ENCODE measurements around the gene MEGF6. TPM values are rescaled to one million over a fixed set of nuclear protein-coding genes. Genes with fewer than 3 reads are reported as not detected.
A peak's percentile ranks its signal among the peaks of the same experiment; 100 is the strongest.

The MEGF6 gene
- total RNA-seq, 1 experiment from 2014 or later: 14.3 TPM

DNA sequence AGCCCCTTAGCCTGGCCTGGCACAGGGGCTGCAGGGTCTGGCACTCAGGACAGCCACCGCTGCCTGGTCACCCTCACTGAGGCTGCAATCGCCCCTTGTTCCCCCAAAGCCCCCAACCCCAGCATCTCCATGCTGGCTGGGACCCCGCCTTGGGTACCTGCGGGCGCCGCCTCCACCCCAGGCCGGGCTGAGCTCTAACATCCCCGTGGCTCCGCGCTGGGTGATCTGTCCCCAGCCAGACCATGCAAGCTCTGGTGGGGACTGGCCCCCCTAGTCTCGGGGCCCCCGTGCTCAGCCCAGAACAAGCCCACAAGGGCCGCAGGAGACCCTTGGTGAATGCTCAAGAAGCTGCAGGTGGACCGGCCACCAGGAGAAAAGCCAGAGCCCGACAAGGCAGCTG is 62.4 kb downstream of the MEGF6 start:
- POLR2A ChIA-PET: interaction anchor here (0.7 to 0.9 kb wide), 2 partner anchors 17 to 45 kb away, joined by 3 read pairs; no protein-coding TSS in a partner anchor
- H3K27ac Mint-ChIP-seq (ENCODE audit: low read depth, unreplicated experiment): no peak overlapping the region

DNA sequence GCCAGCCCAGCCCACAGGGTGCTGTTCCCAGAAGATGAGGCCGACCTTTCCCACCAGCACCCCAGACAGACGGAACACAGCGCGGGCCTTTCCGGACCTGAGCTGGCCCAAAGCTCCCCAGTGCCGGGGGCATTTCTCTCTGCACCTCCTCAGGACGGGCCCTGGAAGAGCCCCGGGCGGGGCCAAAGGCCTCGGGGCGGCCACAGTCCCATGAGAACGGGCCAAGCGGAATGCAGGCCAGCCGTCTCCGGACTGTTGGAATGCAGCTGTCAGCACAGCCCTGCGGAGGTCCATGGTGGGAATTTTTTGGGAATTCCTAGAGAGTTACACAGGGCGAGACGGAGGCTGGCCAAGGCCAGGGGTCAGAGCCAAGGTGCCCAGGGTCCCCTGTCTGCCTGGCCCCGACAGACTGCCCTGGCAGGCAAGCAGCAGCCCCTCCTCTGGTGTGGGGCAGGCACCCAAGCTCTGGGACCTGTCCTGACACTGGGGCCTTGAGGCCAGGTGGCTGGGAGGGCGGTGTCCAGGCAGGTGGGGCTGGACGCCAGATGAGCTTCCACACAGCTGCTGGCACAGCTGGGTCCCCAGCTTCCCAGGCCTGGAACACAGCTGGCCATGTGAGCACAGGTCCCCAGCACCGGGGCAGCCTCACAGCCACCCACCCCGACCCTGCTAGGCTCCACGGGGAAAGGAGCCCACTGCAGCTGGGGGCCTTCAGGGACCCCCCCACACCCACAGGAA is 63.0 kb downstream of the MEGF6 start:
- ChIA-PET POLR2A (interaction anchor here (0.9 kb wide), 1 partner anchor 44 kb away, joined by 3 read pairs; no protein-coding TSS in a partner anchor), CTCF (interaction anchor here (1.9 kb wide), 1 partner anchor 16 kb away, joined by 6 read pairs; no protein-coding TSS in a partner anchor)
- no peak for DNase-seq (ENCODE audit: unreplicated experiment)
- peaks cover 6% of the 10 kb centered on the region for H3K4me1 Mint-ChIP-seq (ENCODE audit: insufficient read depth, unreplicated experiment)
- no peaks in the 10 kb centered on the region for H3K9me3 Mint-ChIP-seq (ENCODE audit: unreplicated experiment)
- intact Hi-C loops (cut with micrococcal nuclease): no loop called here
- no peaks in the 10 kb centered on the region for H3K36me3 Mint-ChIP-seq (ENCODE audit: insufficient read depth, unreplicated experiment)
- H3K27me3 Mint-ChIP-seq (ENCODE audit: insufficient read depth, unreplicated experiment): no peaks in the 10 kb centered on the region
- no peak overlapping the region for H3K4me3 Mint-ChIP-seq (ENCODE audit: unreplicated experiment)
- no peak for TF ChIP-seq CTCF (IDR thresholded peaks at IDR 0.05; ENCODE audit: unreplicated experiment)
- H3K27ac Mint-ChIP-seq (ENCODE audit: low read depth, unreplicated experiment): no peak overlapping the region
- BruUV-seq (replicated peaks): no TSS peak

More for the DNA sequence above, 62.4 kb downstream of the MEGF6 start:
- no TSS peak for BruUV-seq (replicated peaks)
- Mint-ChIP-seq H3K4me3 (ENCODE audit: unreplicated experiment) (no peak overlapping the region), H3K36me3 (ENCODE audit: insufficient read depth, unreplicated experiment) (no peaks in the 10 kb centered on the region), H3K4me1 (ENCODE audit: insufficient read depth, unreplicated experiment) (peaks cover 9% of the 10 kb centered on the region), H3K27me3 (ENCODE audit: insufficient read depth, unreplicated experiment) (no peaks in the 10 kb centered on the region), H3K9me3 (ENCODE audit: unreplicated experiment) (no peaks in the 10 kb centered on the region)
- no peak for DNase-seq (ENCODE audit: unreplicated experiment)
- no peak for TF ChIP-seq CTCF (IDR thresholded peaks at IDR 0.05; ENCODE audit: unreplicated experiment)
- intact Hi-C loops (cut with micrococcal nuclease): no loop called here
- CTCF ChIA-PET: interaction anchor here (1.1 to 1.9 kb wide), 2 partner anchors 16 to 72 kb away, joined by 3 to 6 read pairs; no protein-coding TSS in a partner anchor

- intact Hi-C loops (cut with micrococcal nuclease): no loop called here
- no peak overlapping the region for H3K27ac Mint-ChIP-seq (ENCODE audit: low read depth, unreplicated experiment)
- no peaks in the 10 kb centered on the region for H3K9me3 Mint-ChIP-seq (ENCODE audit: unreplicated experiment)
- no TSS peak for BruUV-seq (replicated peaks)
- CTCF ChIA-PET: interaction anchor here (0.6 kb wide), 1 partner anchor 68 kb away, joined by 3 read pairs; no protein-coding TSS in a partner anchor
- POLR2A ChIA-PET: no interaction called here
- TF ChIP-seq CTCF (IDR thresholded peaks at IDR 0.05; ENCODE audit: unreplicated experiment): no peak
- H3K4me3 Mint-ChIP-seq (ENCODE audit: unreplicated experiment): no peak overlapping the region
- H3K27me3 Mint-ChIP-seq (ENCODE audit: insufficient read depth, unreplicated experiment): no peaks in the 10 kb centered on the region
- peak; percentile 66 for DNase-seq (ENCODE audit: unreplicated experiment)
- H3K4me1 Mint-ChIP-seq (ENCODE audit: insufficient read depth, unreplicated experiment): peaks cover 5% of the 10 kb centered on the region
- no peaks in the 10 kb centered on the region for H3K36me3 Mint-ChIP-seq (ENCODE audit: insufficient read depth, unreplicated experiment)
Observed at GRCh38 chr1:3547055-3548005, 64.0 kb downstream of the MEGF6 start.

DNA sequence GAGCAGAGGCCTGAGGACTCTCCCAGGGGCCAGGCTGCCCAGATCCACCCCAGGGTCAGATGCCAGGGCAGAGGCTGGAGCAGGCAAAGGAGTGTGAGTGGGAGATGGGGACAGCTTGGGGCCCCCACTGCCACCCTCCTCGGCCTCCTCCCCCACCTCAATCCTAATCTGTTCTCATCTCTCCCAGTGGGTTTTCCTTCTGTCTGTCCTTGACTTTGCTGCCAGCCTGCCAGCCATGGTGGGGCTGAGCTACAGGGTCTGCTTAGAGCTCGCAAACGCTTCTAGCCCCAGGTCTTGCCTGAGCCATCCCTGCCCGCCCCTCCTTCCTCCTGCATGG is 65.3 kb downstream of the MEGF6 start:
- DNase-seq (ENCODE audit: unreplicated experiment): no peak
- H3K36me3 Mint-ChIP-seq (ENCODE audit: insufficient read depth, unreplicated experiment): no peaks in the 10 kb centered on the region
- no peaks in the 10 kb centered on the region for H3K9me3 Mint-ChIP-seq (ENCODE audit: unreplicated experiment)
- intact Hi-C loops (cut with micrococcal nuclease): no loop called here
- no peaks in the 10 kb centered on the region for H3K27me3 Mint-ChIP-seq (ENCODE audit: insufficient read depth, unreplicated experiment)
- H3K4me1 Mint-ChIP-seq (ENCODE audit: insufficient read depth, unreplicated experiment): peaks cover 5% of the 10 kb centered on the region
- H3K27ac Mint-ChIP-seq (ENCODE audit: low read depth, unreplicated experiment): no peak overlapping the region
- TF ChIP-seq CTCF (IDR thresholded peaks at IDR 0.05; ENCODE audit: unreplicated experiment): no peak
- H3K4me3 Mint-ChIP-seq (ENCODE audit: unreplicated experiment): no peak overlapping the region
- ChIA-PET POLR2A (no interaction called here), CTCF (interaction anchor here (0.5 to 0.6 kb wide), 2 partner anchors 42 to 1128 kb away, joined by 3 read pairs; no protein-coding TSS in a partner anchor)
- no TSS peak for BruUV-seq (replicated peaks)

All from MCF 10A (cell line).